CD8-positive, alpha-beta memory T cell (primary cell): ENCODE measurements around the gene OR10G2. TPM values are rescaled to one million over a fixed set of nuclear protein-coding genes. Genes with fewer than 3 reads are reported as not detected.

Source experiments
- CTCF ChIA-PET: fragments of 350-600 bp; sonication (Branson Sonifier 250); formaldehyde crosslinking; loops from one replicate; lab custom pipeline; 2021; ENCODE audit warnings: antibody characterized with exemption; lab: Charles Lee
- POLR2A ChIA-PET: fragments of 350-600 bp; sonication (Branson Sonifier 250); formaldehyde crosslinking; loops from one replicate; lab custom pipeline; 2021; ENCODE audit warnings: antibody characterized with exemption; lab: Charles Lee
- DNase-seq, 5 donors: peaks; one replicate each; pipeline versions ENCODE4 v3.0.0 to v3.0.0-alpha.2; 2020 to 2022; ENCODE audit warnings: mixed read lengths in 1 of 5
- H3K27ac ChIP-seq: one replicate; pipeline ENCODE4 v1.7.0; 2013; ENCODE audit warnings: low read depth, mild to moderate bottlenecking, low read length, moderate library complexity
- H3K27me3 ChIP-seq: 2 replicates; pipeline ENCODE4 v1.7.0; 2013; ENCODE audit warnings: low read length, mild to moderate bottlenecking; ENCODE audit not compliant: insufficient read depth, poor library complexity, severe bottlenecking
- H3K36me3 ChIP-seq: 2 replicates; pipeline ENCODE4 v1.7.0; 2013; ENCODE audit warnings: mild to moderate bottlenecking, low read length, moderate library complexity; ENCODE audit not compliant: insufficient read depth
- H3K4me1 ChIP-seq: 2 replicates; pipeline ENCODE4 v1.7.0; 2013; ENCODE audit warnings: mild to moderate bottlenecking, low read length, moderate library complexity; ENCODE audit not compliant: insufficient read depth
- H3K4me3 ChIP-seq: 2 replicates; pipeline ENCODE4 v1.7.0; 2013; ENCODE audit warnings: mild to moderate bottlenecking, low read length
- H3K9me3 ChIP-seq: 2 replicates; pipeline ENCODE4 v1.7.0; 2013; ENCODE audit warnings: mild to moderate bottlenecking, low read length
- H3K27ac Mint-ChIP-seq, 8 donors: one replicate each; pipeline ENCODE4 v1.8.0; 2020 to 2021; ENCODE audit warnings: mixed read lengths in 8 of 8, mild to moderate bottlenecking in 6 of 8, inconsistent platforms in 3 of 8, moderate library complexity in 3 of 8
- H3K27me3 Mint-ChIP-seq, 2 donors: one replicate each; pipeline ENCODE4 v1.8.0; 2020 to 2021; ENCODE audit warnings: mixed read lengths in 2 of 2, mild to moderate bottlenecking in 1 of 2, moderate library complexity in 1 of 2
- H3K36me3 Mint-ChIP-seq, 3 donors: one replicate each; pipeline ENCODE4 v1.8.0; 2020 to 2021; ENCODE audit warnings: mixed read lengths in 3 of 3, inconsistent platforms in 1 of 3, mild to moderate bottlenecking in 1 of 3
- H3K4me1 Mint-ChIP-seq, 3 donors: one replicate each; pipeline ENCODE4 v1.8.0; 2020 to 2021; ENCODE audit warnings: mixed read lengths in 3 of 3, inconsistent platforms in 1 of 3, mild to moderate bottlenecking in 1 of 3
- H3K4me3 Mint-ChIP-seq, 7 donors: one replicate each; pipeline ENCODE4 v1.8.0; 2020 to 2021; ENCODE audit warnings: mixed read lengths in 7 of 7, mild to moderate bottlenecking in 6 of 7, moderate library complexity in 4 of 7, inconsistent platforms in 2 of 7
- H3K9me3 Mint-ChIP-seq, 5 donors: one replicate each; pipeline ENCODE4 v1.8.0; 2020 to 2022; ENCODE audit warnings: mixed read lengths in 5 of 5, mild to moderate bottlenecking in 3 of 5, moderate library complexity in 2 of 5, inconsistent platforms in 1 of 5
- polyA plus RNA-seq: library from polyadenylated mRNA; unstranded; fragments of 300-500 nt; fragmentation: Illumina TruSeq; gene quantifications from one replicate; pipeline ENCODE4 v1.2.3, GENCODE V29; 2021
- total RNA-seq, 2 experiments: library from RNA; stranded (reverse); gene quantifications; one replicate each; pipeline ENCODE4 v1.2.3, GENCODE V29; 2021

Gene OR10G2
- total RNA-seq (not detected), polyA plus RNA-seq (0.20 TPM)

- no peak for DNase-seq
- Histone ChIP-seq H3K27ac (no peak within 1 kb of the TSS), H3K4me3 (no peak within 1 kb of the TSS), H3K27me3 (no peaks in the 10 kb centered on the region), H3K36me3 (no peaks in the 10 kb centered on the region), H3K9me3 (no peaks in the 10 kb centered on the region), H3K4me1 (no peaks in the 10 kb centered on the region)
- CTCF ChIA-PET, result no interaction called here
- Mint-ChIP-seq H3K4me1 (no peaks in the 10 kb centered on the region), H3K36me3 (peaks cover 0 to 3% (median 2%) of the 10 kb centered on the region in 3 donors), H3K27ac (no peak within 1 kb of the TSS), H3K27me3 (peaks cover 4 to 18% of the 10 kb centered on the region in 2 donors), H3K9me3 (peaks cover 0 to 1% (median 0%) of the 10 kb centered on the region in 5 donors), H3K4me3 (no peak within 1 kb of the TSS)
- POLR2A ChIA-PET, result no interaction called here
Observed at GRCh38 chr14:21634840-21635239, at the start of gene OR10G2. TSS of gene OR10G2 (minus strand) at chr14:21634940. CDS start at chr14:21634842, 98 bp downstream.

- CTCF ChIA-PET, result no interaction called here
- no peaks in the 10 kb centered on the region for H3K9me3 ChIP-seq
- H3K4me3 ChIP-seq, result no peak overlapping the region
- no peak overlapping the region for H3K27ac ChIP-seq
- H3K4me1 Mint-ChIP-seq, result no peaks in the 10 kb centered on the region
- no peaks in the 10 kb centered on the region for H3K27me3 ChIP-seq
- peaks cover 0 to 7% (median 4%) of the 10 kb centered on the region in 5 donors for H3K9me3 Mint-ChIP-seq
- no peaks in the 10 kb centered on the region for H3K4me1 ChIP-seq
- POLR2A ChIA-PET, result no interaction called here
- no peaks in the 10 kb centered on the region for H3K36me3 Mint-ChIP-seq
- no peaks in the 10 kb centered on the region for H3K36me3 ChIP-seq
- H3K27me3 Mint-ChIP-seq, result peaks cover 10 to 46% of the 10 kb centered on the region in 2 donors
- no peak overlapping the region for H3K4me3 Mint-ChIP-seq
- H3K27ac Mint-ChIP-seq, result no peak overlapping the region
- no peak for DNase-seq
Observed at GRCh38 chr14:21680072-21680471, 45.3 kb upstream of the OR10G2 start.

- H3K27ac ChIP-seq, result no peak overlapping the region
- Mint-ChIP-seq H3K9me3 (peaks cover 0 to 7% (median 4%) of the 10 kb centered on the region in 5 donors), H3K4me3 (no peak overlapping the region), H3K36me3 (no peaks in the 10 kb centered on the region), H3K4me1 (no peaks in the 10 kb centered on the region), H3K27me3 (peaks cover 7 to 45% of the 10 kb centered on the region in 2 donors), H3K27ac (no peak overlapping the region)
- DNase-seq, result no peak
- no peak overlapping the region for H3K4me3 ChIP-seq
- ChIA-PET CTCF (no interaction called here), POLR2A (no interaction called here)
- H3K9me3 ChIP-seq, result no peaks in the 10 kb centered on the region
- no peaks in the 10 kb centered on the region for H3K4me1 ChIP-seq
- no peaks in the 10 kb centered on the region for H3K27me3 ChIP-seq
- H3K36me3 ChIP-seq, result no peaks in the 10 kb centered on the region
Observed at GRCh38 chr14:21675566-21675965, 40.8 kb upstream of the OR10G2 start.

- Histone ChIP-seq H3K9me3 (no peaks in the 10 kb centered on the region), H3K4me1 (no peaks in the 10 kb centered on the region), H3K27me3 (no peaks in the 10 kb centered on the region), H3K36me3 (no peaks in the 10 kb centered on the region), H3K27ac (no peak within 1 kb of the TSS), H3K4me3 (no peak within 1 kb of the TSS)
- Mint-ChIP-seq H3K9me3 (peaks cover 0 to 7% (median 4%) of the 10 kb centered on the region in 5 donors), H3K27ac (no peak within 1 kb of the TSS), H3K4me1 (no peaks in the 10 kb centered on the region), H3K4me3 (no peak within 1 kb of the TSS), H3K27me3 (peaks cover 12 to 55% of the 10 kb centered on the region in 2 donors), H3K36me3 (no peaks in the 10 kb centered on the region)
- ChIA-PET CTCF (no interaction called here), POLR2A (no interaction called here)
- no peak for DNase-seq
Observed at GRCh38 chr14:21673718-21674117, 39.0 kb upstream of the OR10G2 start, which contains the start of gene OR4E1. TSS of gene OR4E1 (minus strand) at chr14:21673818. CDS start at chr14:21670935, 2,883 bp downstream.

GRCh38 chr14:21672116-21672515, 37.4 kb upstream of the OR10G2 start:
- Mint-ChIP-seq H3K9me3 (peaks cover 0 to 7% (median 2%) of the 10 kb centered on the region in 5 donors), H3K36me3 (no peaks in the 10 kb centered on the region), H3K27ac (no peak overlapping the region), H3K4me3 (no peak overlapping the region), H3K27me3 (peaks cover 9 to 52% of the 10 kb centered on the region in 2 donors), H3K4me1 (no peaks in the 10 kb centered on the region)
- no peaks in the 10 kb centered on the region for H3K9me3 ChIP-seq
- H3K27ac ChIP-seq, result no peak overlapping the region
- ChIA-PET POLR2A (no interaction called here), CTCF (no interaction called here)
- no peaks in the 10 kb centered on the region for H3K4me1 ChIP-seq
- no peaks in the 10 kb centered on the region for H3K27me3 ChIP-seq
- no peak overlapping the region for H3K4me3 ChIP-seq
- no peaks in the 10 kb centered on the region for H3K36me3 ChIP-seq
- no peak for DNase-seq

GRCh38 chr14:21671371-21671770, 36.6 kb upstream of the OR10G2 start:
- Histone ChIP-seq H3K36me3 (no peaks in the 10 kb centered on the region), H3K27ac (no peak overlapping the region), H3K4me3 (no peak overlapping the region), H3K4me1 (no peaks in the 10 kb centered on the region), H3K9me3 (no peaks in the 10 kb centered on the region), H3K27me3 (no peaks in the 10 kb centered on the region)
- Mint-ChIP-seq H3K4me3 (no peak overlapping the region), H3K9me3 (peaks cover 0 to 7% (median 2%) of the 10 kb centered on the region in 5 donors), H3K4me1 (no peaks in the 10 kb centered on the region), H3K27me3 (peaks cover 10 to 55% of the 10 kb centered on the region in 2 donors), H3K27ac (no peak overlapping the region), H3K36me3 (no peaks in the 10 kb centered on the region)
- no peak for DNase-seq
- POLR2A ChIA-PET, result no interaction called here
- CTCF ChIA-PET, result no interaction called here

- Histone ChIP-seq H3K27ac (no peak overlapping the region), H3K4me1 (no peaks in the 10 kb centered on the region), H3K27me3 (no peaks in the 10 kb centered on the region), H3K36me3 (no peaks in the 10 kb centered on the region), H3K4me3 (no peak overlapping the region), H3K9me3 (no peaks in the 10 kb centered on the region)
- Mint-ChIP-seq H3K9me3 (peaks cover 0 to 2% (median 0%) of the 10 kb centered on the region in 5 donors), H3K36me3 (no peaks in the 10 kb centered on the region), H3K4me1 (no peaks in the 10 kb centered on the region), H3K27me3 (peaks cover 12 to 57% of the 10 kb centered on the region in 2 donors), H3K4me3 (no peak overlapping the region), H3K27ac (no peak overlapping the region)
- ChIA-PET POLR2A (no interaction called here), CTCF (no interaction called here)
- no peak for DNase-seq
Observed at GRCh38 chr14:21669284-21669683, 34.5 kb upstream of the OR10G2 start.

GRCh38 chr14:21668377-21668776, 33.6 kb upstream of the OR10G2 start:
- POLR2A ChIA-PET, result no interaction called here
- H3K9me3 Mint-ChIP-seq, result peaks cover 0 to 3% (median 0%) of the 10 kb centered on the region in 5 donors
- CTCF ChIA-PET, result no interaction called here
- H3K36me3 ChIP-seq, result no peaks in the 10 kb centered on the region
- H3K9me3 ChIP-seq, result no peaks in the 10 kb centered on the region
- no peak overlapping the region for H3K4me3 Mint-ChIP-seq
- H3K27ac ChIP-seq, result no peak overlapping the region
- no peaks in the 10 kb centered on the region for H3K4me1 ChIP-seq
- DNase-seq, result no peak
- no peaks in the 10 kb centered on the region for H3K27me3 ChIP-seq
- H3K36me3 Mint-ChIP-seq, result no peaks in the 10 kb centered on the region
- H3K27me3 Mint-ChIP-seq, result peaks cover 14 to 65% of the 10 kb centered on the region in 2 donors
- H3K27ac Mint-ChIP-seq, result no peak overlapping the region
- no peak overlapping the region for H3K4me3 ChIP-seq
- H3K4me1 Mint-ChIP-seq, result no peaks in the 10 kb centered on the region
